GM23338 (cell line): ENCODE data around the gene IFT74. TPM values are rescaled to one million over a fixed set of nuclear protein-coding genes. Genes with fewer than 3 reads are reported as not detected.

Experiments
- ATAC-seq: fragments of 200-7000 bp; cut with Tn5 transposase; 3 replicates; pipeline ENCODE4 v1.9.1; 2020
- DNase-seq: peaks from one replicate; pipeline ENCODE4 v3.0.0-alpha.2; 2015; ENCODE audit warnings: low spot score
- H2AFZ ChIP-seq: fragments of 200-600 bp; sonication (generic); 2 replicates; pipeline ENCODE4 v1.8.0; 2016; ENCODE audit warnings: antibody characterized with exemption, mild to moderate bottlenecking, moderate library complexity
- H3F3A ChIP-seq: fragments of 200-600 bp; sonication (generic); replicated peaks from 2 replicates; pipeline ENCODE4 v1.8.0; 2017; ENCODE audit warnings: antibody characterized with exemption, mixed run types, low read depth
- H3K27ac ChIP-seq: fragments of 200-600 bp; sonication (generic); 2 replicates; pipeline ENCODE4 v1.6.1; 2016; ENCODE audit warnings: low read depth
- H3K27me3 ChIP-seq: fragments of 200-600 bp; sonication (generic); 2 replicates; pipeline ENCODE4 v1.8.0; 2016; ENCODE audit warnings: mild to moderate bottlenecking, mixed run types, moderate library complexity; ENCODE audit not compliant: insufficient read depth
- H3K36me3 ChIP-seq: fragments of 200-600 bp; sonication (generic); 2 replicates; pipeline ENCODE4 v1.8.0; 2016; ENCODE audit warnings: mild to moderate bottlenecking; ENCODE audit not compliant: insufficient read depth
- H3K4me1 ChIP-seq: fragments of 200-600 bp; sonication (generic); 2 replicates; pipeline ENCODE4 v1.8.0; 2016; ENCODE audit warnings: mild to moderate bottlenecking, moderate library complexity; ENCODE audit not compliant: insufficient read depth
- H3K4me2 ChIP-seq: fragments of 200-600 bp; sonication (generic); 2 replicates; pipeline ENCODE4 v1.7.1; 2017; ENCODE audit warnings: mixed run types
- H3K4me3 ChIP-seq: fragments of 200-600 bp; sonication (generic); 2 replicates; pipeline ENCODE4 v1.6.1; 2016; ENCODE audit warnings: mixed run types
- H3K79me2 ChIP-seq: fragments of 200-600 bp; sonication (generic); replicated peaks from 2 replicates; pipeline ENCODE4 v1.8.0; 2017; ENCODE audit warnings: mild to moderate bottlenecking; ENCODE audit not compliant: insufficient read depth
- H3K9me2 ChIP-seq: fragments of 200-600 bp; sonication (generic); 2 replicates; pipeline ENCODE4 v1.8.0; 2017; ENCODE audit not compliant: insufficient read depth
- H4K20me1 ChIP-seq: fragments of 200-600 bp; sonication (generic); replicated peaks from 2 replicates; pipeline ENCODE4 v1.8.0; 2017; ENCODE audit warnings: mild to moderate bottlenecking; ENCODE audit not compliant: insufficient read depth
- H3K27ac Mint-ChIP-seq: 2 replicates; pipeline ENCODE4 v1.8.0; 2020; ENCODE audit warnings: inconsistent platforms, mild to moderate bottlenecking, moderate library complexity, mixed read lengths
- H3K27me3 Mint-ChIP-seq: 3 replicates; pipeline ENCODE4 v1.8.0; 2022; ENCODE audit warnings: low read depth, mild to moderate bottlenecking, moderate library complexity, mixed read lengths, inconsistent platforms; ENCODE audit not compliant: insufficient read depth, poor library complexity
- H3K36me3 Mint-ChIP-seq: 3 replicates; pipeline ENCODE4 v1.8.0; 2021; ENCODE audit warnings: low read depth, mild to moderate bottlenecking, inconsistent platforms, moderate library complexity, mixed read lengths
- H3K4me1 Mint-ChIP-seq: 3 replicates; pipeline ENCODE4 v1.8.0; 2020; ENCODE audit warnings: mild to moderate bottlenecking, inconsistent platforms, mixed read lengths
- H3K4me3 Mint-ChIP-seq: 3 replicates; pipeline ENCODE4 v1.8.0; 2021; ENCODE audit warnings: moderate library complexity, mild to moderate bottlenecking, inconsistent platforms, mixed read lengths
- H3K9me3 Mint-ChIP-seq: 3 replicates; pipeline ENCODE4 v1.8.0; 2020; ENCODE audit warnings: moderate library complexity, mild to moderate bottlenecking, inconsistent platforms, mixed read lengths
- CTCF ChIP-seq, 2 experiments: fragments of 200-600 bp in 1 of 2; sonication (generic) in 1 of 2; conservative IDR thresholded peaks; 2 replicates each; pipeline versions ENCODE4 v1.5.1 to v1.6.1; 2016 to 2017; ENCODE audit warnings: antibody characterized with exemption in 2 of 2, low read depth in 2 of 2, mild to moderate bottlenecking in 2 of 2, moderate library complexity in 1 of 2
- ETS1 ChIP-seq: IDR thresholded peaks from 2 replicates; pipeline ENCODE4 v1.6.1; 2016; ENCODE audit warnings: antibody characterized with exemption
- EZH2 ChIP-seq: fragments of 200-600 bp; sonication (generic); IDR thresholded peaks from one replicate; pipeline ENCODE4 v1.8.0; 2017; ENCODE audit warnings: antibody characterized with exemption, mild to moderate bottlenecking, low read depth; ENCODE audit not compliant: unreplicated experiment
- EZH2phosphoT487 ChIP-seq: fragments of 200-600 bp; sonication (generic); IDR thresholded peaks from one replicate; pipeline ENCODE4 v1.8.1; 2018; ENCODE audit warnings: antibody characterized with exemption; ENCODE audit not compliant: unreplicated experiment
- JUNB ChIP-seq: IDR thresholded peaks from one replicate; pipeline ENCODE4 v1.6.1; 2016; ENCODE audit warnings: antibody characterized with exemption; ENCODE audit not compliant: unreplicated experiment
- NANOG ChIP-seq: IDR thresholded peaks from 2 replicates; pipeline ENCODE4 v1.6.1; 2016; ENCODE audit warnings: antibody characterized with exemption, borderline replicate concordance
- REST ChIP-seq: IDR thresholded peaks from one replicate; pipeline ENCODE4 v1.6.1; 2018; ENCODE audit warnings: antibody characterized with exemption; ENCODE audit not compliant: unreplicated experiment
- STAT1 ChIP-seq: IDR thresholded peaks from one replicate; pipeline ENCODE4 v1.6.1; 2016; ENCODE audit warnings: antibody characterized with exemption; ENCODE audit not compliant: unreplicated experiment
- ZNF114 ChIP-seq: fragments of 250-450 bp; sonication (Bioruptor Pico); IDR thresholded peaks from 2 replicates; pipeline ENCODE4 v1.5.0; 2020; ENCODE audit warnings: mild to moderate bottlenecking, moderate library complexity
- ZNF331 ChIP-seq: fragments of 250-450 bp; sonication (Bioruptor Pico); IDR thresholded peaks from 2 replicates; pipeline ENCODE4 v1.5.0; 2020; ENCODE audit warnings: low read depth, mild to moderate bottlenecking, moderate library complexity
- polyA plus RNA-seq: library from polyadenylated mRNA; unstranded; fragments of >200 nt; fragmentation: Nextera tagmentation; extraction: Ambion mirVana; gene quantifications from 2 replicates; pipeline ENCODE4 v1.2.1, GENCODE V29; 2016
- total RNA-seq: library from RNA; depleted of rRNA; stranded (reverse); fragments of >200 nt; shearing (Covaris generic); gene quantifications from 2 replicates; pipeline ENCODE4 v1.2.3, GENCODE V29; 2014

Gene IFT74
- total and polyA plus RNA-seq, 2 experiments from 2014 or later, result 14.6 to 30.0 TPM

GRCh38 chr9:26971721-26972120, 15.5 kb downstream of the IFT74 start (continued):
- TF ChIP-seq CTCF (conservative IDR thresholded peaks at IDR 0.05; ENCODE audit: low read depth in 2 of 2), result no peak
- TF ChIP-seq NANOG, result no peak
- no peak for TF ChIP-seq ETS1
- no peak for TF ChIP-seq STAT1
- no peak for TF ChIP-seq EZH2
- TF ChIP-seq ZNF331 (CRISPR knock-in tag), result no peak
- TF ChIP-seq ZNF114, result no peak
- no peak for TF ChIP-seq REST
- TF ChIP-seq EZH2phosphoT487, result no peak
- TF ChIP-seq JUNB, result no peak

GRCh38 chr9:26973989-26974388, 17.8 kb downstream of the IFT74 start:
- H3K4me2 ChIP-seq, result no peak overlapping the region
- ATAC-seq, result no peak
- H3K4me3 Mint-ChIP-seq, result no peak overlapping the region
- H3K36me3 ChIP-seq, result no peaks in the 10 kb centered on the region
- peak; percentile 15 for DNase-seq
- no peaks in the 10 kb centered on the region for H3K79me2 ChIP-seq
- peaks cover 3% of the 10 kb centered on the region for H3K27me3 Mint-ChIP-seq
- TF ChIP-seq EZH2phosphoT487, result no peak
- peak in 1 of 2 experiments; percentile 35; a peak in 2 of 4 replicates for TF ChIP-seq CTCF (conservative IDR thresholded peaks at IDR 0.05; ENCODE audit: low read depth in 2 of 2)
- no peak for TF ChIP-seq EZH2
- no peak for TF ChIP-seq ETS1
- no peak for TF ChIP-seq REST
- no peaks in the 10 kb centered on the region for H3K9me2 ChIP-seq
- H2AFZ ChIP-seq, result no peak overlapping the region
- H3F3A ChIP-seq, result 0 out of 2 replicates have a peak, but pooled peaks cover 3% of the 10 kb centered on the region
- no peak overlapping the region for H3K4me3 ChIP-seq
- H3K9me3 Mint-ChIP-seq, result peaks cover 24% of the 10 kb centered on the region
- H3K27me3 ChIP-seq, result no peaks in the 10 kb centered on the region
- H3K27ac ChIP-seq, result no peak overlapping the region
- no peaks in the 10 kb centered on the region for H4K20me1 ChIP-seq
- H3K36me3 Mint-ChIP-seq, result peaks cover 35% of the 10 kb centered on the region
- no peak overlapping the region for H3K27ac Mint-ChIP-seq
- peaks cover 12% of the 10 kb centered on the region for H3K4me1 ChIP-seq
- H3K4me1 Mint-ChIP-seq, result peaks cover 4% of the 10 kb centered on the region; the same call in 1 of the 3 replicates
